Vagina (tissue), 2 donors: ENCODE data around the gene BPIFB1.

Experiments
- CTCF ChIP-seq, 3 experiments: fragments of 450-650 bp in 2 of 3; fragments of 200-600 bp in 1 of 3; sonication (generic) in 1 of 3; IDR thresholded peaks; one replicate each; pipeline ENCODE4 v1.5.1; 2017 to 2019; ENCODE audit warnings: antibody characterized with exemption in 3 of 3, mild to moderate bottlenecking in 2 of 3, moderate library complexity in 2 of 3
- POLR2A ChIP-seq, 2 donors: fragments of 450-650 bp; IDR thresholded peaks; one replicate each; pipeline ENCODE4 v1.6.1; 2017; ENCODE audit warnings: antibody characterized with exemption in 2 of 2, mild to moderate bottlenecking in 2 of 2, moderate library complexity in 2 of 2

GRCh38 chr20:33316343-33316742, 33.3 kb downstream of the BPIFB1 start:
- TF ChIP-seq CTCF (IDR thresholded peaks at IDR 0.05), result no peak
- TF ChIP-seq POLR2A (IDR thresholded peaks at IDR 0.05), result no peak
